Ramos (cell line): ENCODE data around the gene KCNQ5.
"Not testable (repeated sequence)": the region's sequence is repeated elsewhere in the genome, so short reads cannot be mapped to it uniquely, and the experiment has no call there.

Experiments
- in situ Hi-C: fragments of 300-500 bp; cut with MboI; formaldehyde crosslinking; loops from one replicate; pipeline ENCODE4 v1.14.3; 2022; ENCODE audit warnings: low sequenced_read_pairs; ENCODE audit not compliant: unreplicated experiment

KCNQ5 gene

DNA sequence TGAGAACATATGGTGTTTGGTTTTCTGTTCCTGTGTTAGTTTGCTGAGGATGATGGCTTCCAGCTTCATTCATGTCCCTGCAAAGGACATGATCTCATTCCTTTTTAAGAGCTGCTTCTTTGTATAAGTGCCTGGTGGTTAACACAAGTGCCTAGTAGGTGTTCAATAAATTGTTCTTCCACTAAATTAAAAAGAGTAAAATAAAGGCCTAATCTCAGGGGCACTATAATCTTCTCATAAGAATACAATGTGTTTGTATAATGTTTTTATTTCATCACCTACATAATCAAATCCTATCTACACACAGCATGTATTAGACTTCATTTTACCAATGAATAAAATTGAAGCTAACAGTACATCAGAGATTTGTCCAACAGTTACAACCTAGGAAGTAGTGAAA is 350.7 kb downstream of the KCNQ5 start:
- in situ Hi-C loops = no loop called here

DNA sequence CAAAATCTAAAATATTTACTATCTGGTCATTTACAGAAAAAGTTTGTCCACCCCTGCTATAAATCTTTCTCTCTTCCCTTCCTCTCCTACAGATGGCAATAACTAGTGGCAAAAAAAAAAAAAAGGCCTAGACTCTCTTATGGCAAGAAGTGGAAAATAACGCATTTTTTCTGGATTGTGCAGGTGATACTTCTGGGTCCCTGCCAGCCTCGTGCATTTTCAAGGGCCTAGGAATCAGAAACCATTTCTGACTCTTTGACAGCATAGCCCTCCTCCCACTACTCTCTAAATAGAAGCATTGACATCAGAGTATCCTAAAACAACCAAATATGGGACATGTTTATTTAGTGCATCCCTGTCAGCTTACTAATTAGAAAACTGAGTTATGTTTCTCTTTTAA is 352.4 kb downstream of the KCNQ5 start:
- in situ Hi-C loops = no loop called here

DNA sequence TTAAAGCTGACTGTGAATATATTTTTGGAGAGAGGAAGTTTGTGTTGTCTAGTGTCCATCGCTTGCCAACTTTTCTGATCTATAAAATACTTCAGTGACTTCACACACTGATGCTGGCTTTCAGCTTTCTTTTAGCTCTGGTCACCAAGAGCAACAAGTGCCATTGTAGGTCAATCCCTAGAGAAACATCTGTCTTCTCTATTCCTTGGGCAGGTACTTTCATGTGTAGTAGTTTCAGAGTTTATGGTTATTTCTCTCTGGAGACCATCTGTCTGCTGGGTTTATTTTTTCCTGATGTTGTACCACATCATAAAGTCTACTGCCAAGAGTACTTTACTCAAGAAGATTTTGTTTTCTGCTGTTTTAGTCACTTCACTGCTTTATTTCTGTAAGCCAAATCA is 353.5 kb downstream of the KCNQ5 start:
- in situ Hi-C loops = no loop called here

DNA sequence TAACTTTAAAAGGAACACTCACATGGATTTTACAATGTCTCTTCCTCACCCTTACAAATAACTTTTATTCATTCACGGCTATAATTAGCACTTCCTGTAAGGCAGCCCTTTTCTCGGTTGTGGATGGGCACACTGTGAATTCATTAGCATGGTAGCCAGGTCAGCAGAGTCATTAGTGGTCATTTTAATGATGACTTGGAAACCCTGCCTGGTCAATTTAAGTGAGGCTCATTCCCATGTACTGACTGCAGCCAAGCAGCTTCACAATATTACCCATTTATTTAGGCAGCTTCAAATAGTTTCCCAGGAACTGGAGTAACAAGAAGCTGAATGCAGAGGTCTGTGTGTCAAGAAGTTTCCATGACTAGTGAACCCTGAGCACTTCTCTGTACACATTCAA is 354.6 kb downstream of the KCNQ5 start:
- in situ Hi-C loops = no loop called here

DNA sequence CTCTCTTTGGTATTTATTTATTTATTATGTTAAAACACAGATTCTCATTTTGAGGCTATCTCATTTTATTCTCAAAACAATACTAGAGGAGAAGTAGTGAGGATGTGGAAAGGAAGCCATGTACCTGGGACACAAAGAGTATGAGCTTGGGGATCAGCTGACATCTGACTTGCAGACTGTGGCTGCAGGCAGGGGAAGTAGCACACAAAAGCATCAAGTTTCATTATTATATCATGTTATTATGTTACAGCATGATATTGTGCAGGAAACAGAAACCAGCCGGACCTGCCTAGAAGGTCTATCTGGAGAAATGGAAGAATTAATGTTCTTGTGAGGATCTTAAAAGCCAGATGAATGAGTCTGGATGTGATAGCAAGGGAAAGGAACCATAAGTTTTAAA is 355.2 kb downstream of the KCNQ5 start:
- in situ Hi-C loops = no loop called here

DNA sequence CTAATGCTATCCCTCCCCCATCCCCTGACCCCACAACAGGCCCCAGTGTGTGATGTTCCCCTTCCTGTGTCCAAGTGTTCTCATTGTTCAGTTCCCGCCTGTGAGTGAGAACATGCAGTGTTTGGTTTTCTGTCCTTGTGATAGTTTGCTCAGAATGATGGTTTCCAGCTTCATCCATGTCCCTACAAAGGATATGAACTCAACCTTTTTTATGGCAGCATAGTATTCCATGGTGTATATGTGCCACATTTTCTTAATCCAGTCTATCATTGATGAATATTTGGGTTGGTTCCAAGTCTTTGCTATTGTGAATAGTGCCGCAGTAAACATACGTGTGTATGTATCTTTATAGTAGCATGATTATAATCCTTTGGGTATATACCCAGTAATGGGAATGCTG is 356.9 kb downstream of the KCNQ5 start:
- in situ Hi-C loops = not testable (repeated sequence)

DNA sequence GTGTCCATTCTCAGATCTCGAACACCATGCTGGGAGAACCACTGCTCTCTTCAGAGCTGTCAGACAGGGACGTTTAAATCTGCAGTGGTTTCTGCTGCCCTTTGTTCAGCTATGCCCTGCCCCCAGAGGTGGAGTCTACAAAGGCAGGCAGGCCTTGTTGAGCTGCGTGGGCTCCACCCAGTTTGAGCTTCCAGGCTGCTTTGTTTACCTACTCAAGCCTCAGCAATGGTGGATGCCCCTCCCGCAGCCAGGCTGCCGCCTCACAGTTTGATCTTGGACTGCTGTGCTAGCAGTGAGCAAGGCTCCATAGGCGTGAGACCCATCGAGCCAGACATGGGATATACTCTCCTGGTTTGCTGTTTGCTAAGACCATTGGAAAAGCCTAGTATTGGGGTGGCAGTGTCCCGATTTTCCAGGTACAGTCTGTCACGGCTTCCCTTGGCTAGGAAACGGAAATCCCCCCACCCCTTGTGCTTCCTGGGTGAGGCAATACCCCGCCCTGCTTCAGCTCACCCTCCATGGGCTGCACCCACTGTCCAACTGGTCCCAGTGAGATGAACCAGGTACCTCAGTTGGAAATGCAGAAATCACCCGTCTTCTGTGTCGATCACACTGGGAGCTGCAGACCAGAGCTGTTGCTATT is 362.4 kb downstream of the KCNQ5 start:
- in situ Hi-C loops = not testable (repeated sequence)

DNA sequence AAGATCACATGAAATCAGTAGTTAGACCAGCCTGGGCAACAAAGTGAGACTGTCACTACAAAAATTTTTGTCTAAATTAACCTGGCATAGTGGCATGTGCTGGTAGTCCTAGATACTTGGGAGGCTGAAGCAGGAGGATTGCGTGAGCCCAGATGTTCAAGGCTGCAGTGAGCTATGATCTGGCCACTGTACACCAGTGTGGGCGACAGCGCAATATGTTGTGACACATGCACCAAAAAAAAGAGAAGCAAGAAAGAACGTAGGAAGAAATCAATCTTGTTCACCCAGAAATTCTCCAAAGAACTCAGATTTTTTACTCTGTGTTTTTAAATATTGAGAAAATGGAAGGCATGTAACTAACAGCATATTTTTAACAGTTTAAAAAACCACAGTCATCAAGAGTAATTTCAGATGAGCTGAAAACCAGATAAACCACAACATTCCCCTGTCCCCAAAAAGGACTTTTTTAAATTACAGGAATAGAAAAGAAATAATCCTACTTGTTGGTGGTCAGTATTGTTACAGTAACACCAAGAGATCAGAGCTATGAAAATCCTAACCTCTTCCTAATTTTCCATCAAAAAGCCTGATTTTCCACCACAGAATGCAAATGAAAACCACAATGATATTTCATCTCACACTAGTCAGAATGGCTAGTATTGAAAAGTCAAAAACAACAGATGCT is 363.3 kb downstream of the KCNQ5 start:
- in situ Hi-C loops = no loop called here

DNA sequence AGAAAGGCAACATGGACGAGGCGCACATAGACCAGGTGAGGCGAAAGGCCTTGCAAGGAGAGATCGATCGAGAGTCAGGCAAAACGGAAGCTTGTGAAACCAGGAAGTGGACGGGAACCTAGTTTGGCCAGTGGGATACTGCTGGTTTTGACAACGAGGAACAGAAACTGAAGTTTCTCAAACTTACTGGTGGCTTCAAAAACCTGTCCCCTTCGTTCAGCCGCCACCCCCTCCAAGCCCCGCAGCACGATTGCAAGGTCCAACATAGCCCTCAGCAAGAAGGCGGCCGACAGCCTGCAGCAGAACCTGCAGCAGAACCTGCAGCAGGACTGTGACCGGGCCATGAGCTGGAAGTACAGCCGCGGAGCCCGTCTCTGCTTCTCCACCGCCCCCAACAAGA is 365.4 kb downstream of the KCNQ5 start:
- in situ Hi-C loops = no loop called here

DNA sequence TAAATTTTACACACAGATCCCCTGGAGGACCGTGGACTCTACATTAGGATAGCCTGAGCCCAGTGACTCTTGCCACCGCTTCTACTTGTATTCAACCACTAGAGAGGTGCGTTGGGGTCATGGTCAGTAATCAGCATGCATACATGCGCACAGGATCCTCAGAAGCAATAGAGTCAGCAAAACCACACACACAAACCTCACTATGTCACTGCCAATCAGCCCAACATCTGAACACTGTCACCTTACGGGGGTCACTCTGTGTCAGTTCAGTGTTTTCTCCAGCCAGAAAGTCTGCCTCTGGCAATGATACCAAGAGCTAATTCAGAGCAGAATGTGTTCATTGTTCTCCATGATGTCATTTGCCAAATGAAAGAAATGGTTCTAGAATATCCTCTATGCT is 378.1 kb downstream of the KCNQ5 start:
- in situ Hi-C loops = no loop called here

DNA sequence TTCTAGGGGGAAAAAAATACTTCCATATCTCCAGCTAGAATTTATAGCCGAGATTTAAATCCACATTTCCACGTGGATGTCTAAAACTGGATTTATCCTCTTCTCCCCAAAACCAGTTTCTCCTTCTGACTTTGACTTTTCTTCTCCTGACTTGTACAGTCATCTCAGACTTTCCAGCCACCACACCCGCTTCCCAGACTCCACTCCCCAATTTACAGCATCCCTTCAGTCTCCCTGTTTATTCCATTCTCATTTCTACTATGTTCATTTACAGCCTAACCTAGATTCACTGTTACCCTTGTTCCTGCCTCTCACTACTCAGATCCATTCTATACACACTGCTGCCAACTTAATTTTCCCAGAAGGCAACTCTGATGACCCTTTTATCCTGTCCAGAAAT is 378.6 kb downstream of the KCNQ5 start:
- in situ Hi-C loops = no loop called here

DNA sequence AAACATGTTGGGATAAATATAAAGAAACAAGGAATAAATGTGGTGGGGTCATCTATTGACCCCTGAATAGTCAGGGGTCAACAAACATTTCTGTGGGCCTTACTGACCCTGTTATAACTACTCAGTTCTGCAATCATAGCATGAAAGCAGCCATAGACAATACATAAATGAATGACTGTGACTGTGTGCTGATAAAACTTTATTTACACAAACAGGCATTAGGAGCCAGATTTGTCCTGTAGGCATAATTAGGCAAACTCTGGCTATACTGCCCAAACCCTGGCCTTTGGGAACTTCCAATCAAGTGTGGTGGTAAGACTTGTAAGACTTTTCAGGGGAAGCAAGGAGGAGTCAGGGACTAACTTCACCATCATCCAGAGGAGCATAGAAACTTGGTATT is 380.7 kb downstream of the KCNQ5 start:
- in situ Hi-C loops = no loop called here

DNA sequence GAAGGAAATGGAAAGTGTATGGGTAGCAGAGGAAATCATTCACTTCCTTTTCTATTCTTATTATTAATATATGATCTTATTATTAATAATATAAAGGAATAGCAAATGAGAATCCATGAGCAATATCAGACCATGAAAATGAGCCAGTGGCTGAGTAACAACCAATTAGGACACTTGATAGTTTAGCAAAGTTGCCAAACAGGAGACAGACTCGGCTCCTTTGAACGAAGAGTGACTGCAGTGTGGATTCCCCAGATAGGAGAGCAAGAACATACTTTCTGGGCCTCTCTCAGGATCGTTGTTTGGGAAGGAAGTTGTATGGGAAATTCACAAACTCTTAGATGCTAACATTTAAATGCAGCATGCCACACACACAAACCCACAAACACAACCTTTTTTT is 381.4 kb downstream of the KCNQ5 start:
- in situ Hi-C loops = no loop called here

DNA sequence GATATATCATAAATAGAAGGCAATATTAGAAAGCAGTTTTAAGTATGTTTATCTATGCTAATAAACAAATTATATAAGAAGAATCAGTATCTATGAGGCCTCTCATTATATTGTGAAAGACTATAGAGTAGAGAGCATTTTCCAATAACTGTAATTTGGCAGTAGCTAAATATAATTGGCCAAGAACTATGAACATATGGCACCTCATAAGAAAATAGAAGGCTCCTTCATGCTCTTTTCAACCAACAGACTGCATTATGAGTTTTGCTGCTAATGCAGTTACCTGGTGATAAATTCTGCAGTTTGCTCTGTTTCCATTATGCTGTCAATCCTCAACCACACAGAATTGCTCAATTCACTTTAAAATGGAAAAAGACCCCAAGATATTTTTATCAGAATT is 382.4 kb downstream of the KCNQ5 start:
- in situ Hi-C loops = no loop called here

DNA sequence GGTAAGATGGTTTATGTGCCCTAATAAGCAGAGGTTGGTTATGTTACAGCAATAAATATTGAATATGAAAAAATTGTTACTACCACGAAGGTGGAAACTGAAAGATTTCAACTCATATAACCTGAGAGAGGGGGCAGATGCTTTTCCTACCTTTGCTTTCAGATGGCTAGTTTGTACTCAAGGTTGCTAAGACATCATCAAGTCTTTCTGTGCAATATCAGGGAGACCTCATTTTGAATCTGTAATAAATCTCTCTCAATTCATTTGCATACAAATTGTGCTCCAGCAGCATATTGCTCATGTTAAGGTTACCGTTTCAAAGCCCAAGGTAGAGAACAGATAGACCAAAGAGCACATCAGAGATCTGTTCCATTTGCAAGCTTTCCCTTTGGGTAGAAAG is 383.0 kb downstream of the KCNQ5 start:
- in situ Hi-C loops = no loop called here

DNA sequence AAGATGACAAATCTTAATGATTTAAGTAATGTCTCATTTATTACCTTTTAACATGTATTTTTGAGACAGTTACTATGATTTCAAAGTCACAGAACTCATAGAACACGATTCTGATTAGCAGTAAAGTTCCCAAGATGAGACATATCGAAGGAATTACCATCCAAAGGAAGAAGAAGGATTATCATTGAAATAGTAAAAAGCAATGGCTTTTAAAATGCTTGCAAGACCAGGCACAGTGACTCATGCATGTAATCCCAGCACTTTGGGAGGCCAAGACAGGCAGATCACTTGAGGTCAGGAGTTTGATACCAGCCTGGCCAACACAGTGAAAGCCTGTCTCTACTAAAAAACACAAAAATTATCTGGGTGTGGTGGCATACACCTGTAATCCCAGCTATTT is 384.3 kb downstream of the KCNQ5 start:
- in situ Hi-C loops = no loop called here

DNA sequence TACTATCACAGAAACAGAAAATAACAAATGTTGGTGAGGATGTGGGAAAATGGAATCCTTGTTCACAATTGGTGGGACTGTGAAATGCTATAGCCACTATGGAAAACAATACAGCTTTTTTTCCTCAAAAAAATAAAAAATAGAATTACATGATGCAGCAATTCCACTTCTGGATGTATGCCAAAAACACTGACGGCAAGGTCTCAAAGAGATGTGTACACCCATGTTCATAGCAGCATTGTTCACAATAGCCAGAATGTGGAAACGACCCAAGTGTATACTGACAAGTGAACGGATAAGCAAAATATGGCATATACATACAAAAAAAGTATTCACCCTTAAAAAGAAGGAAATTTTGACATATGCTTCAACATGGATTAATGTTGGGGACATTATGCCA is 390.1 kb downstream of the KCNQ5 start:
- in situ Hi-C loops = no loop called here

DNA sequence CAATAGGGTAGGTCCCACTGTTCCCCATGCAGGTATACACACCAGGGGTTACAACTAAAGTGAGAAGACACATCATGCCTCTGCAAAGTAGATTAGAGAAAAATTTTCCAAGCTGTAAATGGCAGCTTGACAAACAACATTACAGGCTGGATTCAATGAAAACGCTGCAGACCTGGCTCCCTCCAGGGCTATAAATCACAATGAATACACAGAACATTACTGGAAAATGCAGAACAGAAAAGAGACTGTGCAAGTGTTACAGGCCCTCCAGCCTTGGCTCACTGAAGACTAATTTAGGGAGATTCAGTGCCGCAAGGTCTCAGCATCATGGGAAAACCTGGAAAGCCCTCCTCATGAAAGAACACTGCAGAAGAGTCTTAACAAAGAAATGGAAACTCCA is 395.6 kb downstream of the KCNQ5 start:
- in situ Hi-C loops = no loop called here

DNA sequence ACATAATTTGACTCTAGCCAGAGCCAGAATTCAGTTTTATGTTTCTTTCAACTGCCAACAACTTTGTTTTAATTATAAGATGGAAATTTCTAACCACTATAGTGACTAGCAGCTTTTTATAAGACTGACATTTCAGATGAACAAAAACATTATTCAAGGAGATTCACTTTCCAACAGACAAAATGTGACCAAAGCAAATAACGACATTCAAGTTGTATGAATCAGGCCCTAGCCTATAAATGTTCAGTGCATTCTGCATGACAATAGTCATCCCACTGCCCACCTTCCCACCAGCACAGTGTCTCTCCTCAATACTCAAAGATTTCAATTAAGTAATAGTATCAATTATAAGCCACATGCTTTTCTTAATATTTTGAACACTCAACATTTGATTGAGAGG is 402.7 kb downstream of the KCNQ5 start:
- in situ Hi-C loops = no loop called here

DNA sequence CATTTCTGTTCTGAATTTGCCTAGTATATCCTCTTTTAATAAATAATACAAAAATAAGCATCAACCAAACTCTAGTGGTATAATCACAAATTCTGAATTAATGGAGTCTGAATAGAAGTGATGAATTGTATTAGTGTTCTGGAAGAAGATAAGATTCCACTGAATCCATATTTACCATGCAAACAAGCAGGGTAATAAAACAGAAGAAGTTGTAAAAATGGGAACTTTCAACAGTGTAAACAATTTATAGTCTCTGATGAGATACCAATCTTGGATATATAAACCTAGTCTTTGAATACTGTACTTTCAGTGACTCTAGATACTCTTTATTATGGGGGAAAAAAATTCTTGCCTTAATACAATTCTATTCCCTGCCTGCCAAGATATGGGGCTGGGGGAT is 405.8 kb downstream of the KCNQ5 start:
- in situ Hi-C loops = no loop called here

DNA sequence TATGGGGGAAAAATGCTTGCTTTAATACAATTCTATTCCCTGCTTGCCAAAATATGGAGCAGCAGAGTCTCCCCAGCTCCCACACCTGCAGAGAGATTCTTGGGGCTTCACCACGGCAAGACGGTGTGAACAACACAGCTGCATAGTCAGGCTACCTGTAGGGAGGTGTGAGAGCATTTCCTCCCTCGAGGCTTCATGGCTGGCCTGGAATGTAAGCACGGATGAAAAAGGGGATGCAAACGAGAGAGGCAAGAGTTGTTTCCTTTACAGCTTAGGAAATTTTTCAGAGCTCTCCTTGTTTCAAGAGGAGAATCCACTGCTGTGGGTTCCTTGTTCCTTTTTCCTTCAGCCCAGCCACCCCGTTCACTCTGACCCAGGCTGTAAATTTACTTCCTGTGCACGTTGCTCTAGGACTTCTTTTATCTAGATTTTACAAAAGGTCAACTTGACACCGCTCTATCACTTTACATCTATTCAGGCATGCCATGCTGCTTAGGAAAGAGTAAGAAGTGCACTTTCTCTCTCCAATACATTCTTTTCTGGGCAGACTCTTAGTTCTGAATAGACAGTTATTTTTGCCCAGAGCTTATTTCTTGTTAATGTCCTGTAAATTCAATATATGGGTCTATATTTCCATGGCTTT is 406.4 kb downstream of the KCNQ5 start:
- in situ Hi-C loops = no loop called here

DNA sequence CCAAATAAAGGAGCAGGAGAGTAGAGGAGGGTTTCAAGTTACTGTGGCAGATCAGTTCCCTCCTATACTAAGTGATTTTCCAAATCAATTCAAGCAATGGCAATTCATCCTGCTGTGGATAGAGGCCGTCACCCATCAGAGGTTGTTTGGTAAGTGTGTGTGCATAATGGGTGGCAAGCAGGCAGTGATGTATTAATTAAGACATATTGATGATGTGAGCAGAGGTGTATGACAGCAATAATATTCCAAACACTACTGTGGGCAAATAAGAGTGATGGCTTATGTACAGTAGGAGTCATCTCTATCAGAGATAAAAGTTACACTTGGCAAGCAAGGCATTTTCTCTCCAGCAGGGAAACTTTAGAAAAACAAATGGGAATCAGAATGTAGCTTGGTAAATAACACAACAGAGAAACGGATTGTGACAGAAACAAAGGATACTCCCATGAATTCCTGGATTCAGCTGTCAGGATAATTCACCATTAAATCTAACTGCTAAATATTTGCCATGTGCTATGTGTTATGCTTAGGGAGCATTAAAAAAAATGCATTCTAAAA is 407.1 kb downstream of the KCNQ5 start:
- in situ Hi-C loops = no loop called here
